H1 (cell line): ENCODE measurements around the gene RIN1. TPM values are rescaled to one million over a fixed set of nuclear protein-coding genes. Genes with fewer than 3 reads are reported as not detected.

Source experiments
- CBX5 ChIP-seq: fragments of 300-800, 300-1000 bp; sonication (generic); IDR thresholded peaks from 2 replicates; pipeline ENCODE4 v1.7.1; 2016; ENCODE audit warnings: antibody characterized with exemption, low read length, low read depth
- CBX8 ChIP-seq: fragments of 300-800, 300-1000 bp; sonication (generic); IDR thresholded peaks from 2 replicates; pipeline ENCODE4 v1.7.1; 2016; ENCODE audit warnings: low read depth, low read length, borderline replicate concordance
- CEBPB ChIP-seq: IDR thresholded peaks from 2 replicates; pipeline ENCODE4 v1.6.1; 2012; ENCODE audit warnings: low read depth, low read length
- EZH2 ChIP-seq: fragments of 200-600 bp; sonication (generic); IDR thresholded peaks from 2 replicates; pipeline ENCODE4 v1.7.1; 2012; ENCODE audit warnings: low read depth, mild to moderate bottlenecking, moderate library complexity, low read length, inconsistent platforms; ENCODE audit not compliant: severe bottlenecking
- RBBP5 ChIP-seq: IDR thresholded peaks from 2 replicates; pipeline ENCODE4 v1.7.1; 2012; ENCODE audit warnings: low read depth, mild to moderate bottlenecking, inconsistent platforms, low read length, moderate library complexity, borderline replicate concordance
- SIN3A ChIP-seq, 2 experiments: IDR thresholded peaks in 1 of 2; conservative IDR thresholded peaks in 1 of 2; 2 replicates each; pipeline ENCODE4 v1.6.1; 2011 to 2012; ENCODE audit warnings: low read length in 2 of 2, improper control_type of control experiment in 1 of 2, low read depth in 1 of 2, mild to moderate bottlenecking in 1 of 2
- SUZ12 ChIP-seq: fragments of 200-600 bp; sonication (generic); IDR thresholded peaks from 2 replicates; pipeline ENCODE4 v1.6.1; 2012; ENCODE audit warnings: mild to moderate bottlenecking, inconsistent platforms, low read length, moderate library complexity, mixed read lengths
- polyA plus RNA-seq, 7 experiments: library from polyadenylated mRNA; depleted of rRNA in 3 of 7; stranded (reverse) in 5 of 7; unstranded in 2 of 7; fragments of >200 nt in 5 of 7; fragments of 200-250 nt in 2 of 7; gene quantifications; 1 replicate in 5 of 7; 2 replicates in 1 of 7; 4 replicates in 1 of 7; pipeline versions ENCODE4 v1.2.1 to v1.2.3, GENCODE V29; 2011 to 2013; ENCODE audit warnings: missing spikeins in 2 of 7, mixed read lengths in 2 of 7
- total RNA-seq: library from RNA; stranded (reverse); fragmentation: NEBNext Ultra II Directional; extraction: Animal tissue kit (Norgen Biotek cat#: 25700); gene quantifications from 2 replicates; pipeline ENCODE4 v1.2.1, GENCODE V29; 2021

RIN1 gene
- total and polyA plus RNA-seq, 2 of the 8 experiments (the other 6 are each of a cell fraction or from before 2014, with no cell fraction given) = 2.5 to 5.4 TPM

DNA sequence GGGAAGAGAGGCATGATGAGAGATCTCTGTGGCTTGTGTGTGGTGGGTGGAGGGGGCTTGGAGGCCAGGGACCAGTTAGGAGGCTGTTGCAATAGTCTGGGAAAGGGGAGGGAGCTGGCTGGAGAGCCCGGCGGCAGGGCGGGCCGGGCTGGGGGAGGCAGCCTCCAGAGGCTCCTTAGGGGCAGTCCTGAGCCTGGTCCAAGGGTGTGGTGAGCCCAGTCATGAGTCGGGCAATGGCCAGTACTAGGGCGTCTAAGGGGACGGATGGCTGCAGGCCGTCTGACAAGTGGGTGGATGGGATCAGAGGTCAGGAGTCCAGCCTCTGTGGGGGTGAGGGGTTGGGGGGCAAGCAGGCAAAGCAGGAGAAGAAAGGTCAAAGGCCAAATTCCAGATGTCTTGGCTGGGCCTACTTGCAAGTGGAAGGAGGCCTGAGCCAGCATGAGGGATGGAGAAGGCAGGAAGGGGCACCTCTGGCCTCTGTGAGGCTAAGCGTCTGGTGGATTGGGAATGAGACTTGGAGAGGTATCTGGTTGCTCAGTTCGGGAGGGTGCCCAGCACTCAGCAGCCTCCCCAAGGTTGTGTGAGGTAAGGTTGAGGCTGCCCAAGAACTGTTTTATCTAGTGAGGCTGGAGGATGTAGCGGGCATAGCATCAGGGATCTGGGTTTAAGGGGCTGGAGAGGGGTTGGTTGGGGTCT lies 13.4 kb downstream of the RIN1 start (continued):
- no peak for TF ChIP-seq CBX5
- TF ChIP-seq CBX8 = no peak
- TF ChIP-seq RBBP5 = no peak
- no peak for TF ChIP-seq SIN3A (conservative IDR thresholded peaks at IDR 0.05 in 1 of 2, IDR thresholded peaks at IDR 0.05 in 1 of 2; ENCODE audit: low read depth in 1 of 2, low read length in 2 of 2)
- TF ChIP-seq SUZ12 = no peak
- no peak for TF ChIP-seq CEBPB
- TF ChIP-seq EZH2 = no peak
